Activated CD8-positive, alpha-beta memory T cell treated with anti-CD3 and anti-CD28 coated beads for 48 hours (primary cell): ENCODE measurements around the gene CHKB.
"Not testable (repeated sequence)": the region's sequence is repeated elsewhere in the genome, so short reads cannot be mapped to it uniquely, and the experiment has no call there.

Source experiments
- DNase-seq, 3 experiments: peaks; one replicate each; pipeline ENCODE4 v3.0.0-alpha.2; 2020; ENCODE audit warnings: low read depth in 2 of 3, low spot score in 2 of 3

Gene CHKB

GRCh38 chr22:50612528-50613221 is 30.0 kb upstream of the CHKB start:
- no peak for DNase-seq

- DNase-seq = no peak
Measured at GRCh38 chr22:50612168-50612527, 29.5 kb upstream of the CHKB start.

GRCh38 chr22:50611341-50612060 is 28.9 kb upstream of the CHKB start:
- no peak for DNase-seq

GRCh38 chr22:50610581-50610980 is 27.9 kb upstream of the CHKB start:
- DNase-seq = no peak

GRCh38 chr22:50610041-50610451 is 27.4 kb upstream of the CHKB start:
- no peak for DNase-seq

GRCh38 chr22:50609599-50609998 is 26.9 kb upstream of the CHKB start:
- DNase-seq = no peak

- no peak for DNase-seq
Measured at GRCh38 chr22:50608996-50609395, 26.3 kb upstream of the CHKB start.

GRCh38 chr22:50608058-50608840 is 25.6 kb upstream of the CHKB start:
- not testable (repeated sequence) for DNase-seq

- no peak for DNase-seq
Measured at GRCh38 chr22:50607659-50608020, 25.0 kb upstream of the CHKB start.

- DNase-seq = no peak
Measured at GRCh38 chr22:50606946-50607658, 24.5 kb upstream of the CHKB start.

GRCh38 chr22:50606165-50606945 is 23.7 kb upstream of the CHKB start:
- DNase-seq = no peak

- DNase-seq = no peak
Measured at GRCh38 chr22:50605613-50606074, 23.0 kb upstream of the CHKB start.

GRCh38 chr22:50605002-50605612 is 22.5 kb upstream of the CHKB start:
- DNase-seq = no peak

- DNase-seq = no peak
Measured at GRCh38 chr22:50604256-50605001, 21.8 kb upstream of the CHKB start.

GRCh38 chr22:50603511-50604255 is 21.0 kb upstream of the CHKB start:
- no peak for DNase-seq

GRCh38 chr22:50602338-50602700 is 19.7 kb upstream of the CHKB start:
- DNase-seq = no peak

GRCh38 chr22:50601669-50602337 is 19.2 kb upstream of the CHKB start:
- no peak for DNase-seq

- DNase-seq = no peak
Measured at GRCh38 chr22:50600967-50601668, 18.5 kb upstream of the CHKB start.
